ENCODE measurements around the gene MYL5. TPM values are rescaled to one million over a fixed set of nuclear protein-coding genes. Genes with fewer than 3 reads are reported as not detected.
"Not testable (repeated sequence)": the region's sequence is repeated elsewhere in the genome, so short reads cannot be mapped to it uniquely, and the experiment has no call there.

The MYL5 gene
- polyA plus RNA-seq, 1 donor from 2014 or later = 15.1 TPM

GRCh38 chr4:669806-670559, 4.4 kb upstream of the MYL5 start:
- not testable (repeated sequence) for H4K20me1 ChIP-seq (ENCODE audit: insufficient read depth); H2AFZ ChIP-seq (ENCODE audit: low read depth, low read length); H3K4me2 ChIP-seq (ENCODE audit: low read length); H3K9ac ChIP-seq (ENCODE audit: low read length); H3K9me3 ChIP-seq (ENCODE audit: low read length); H3K4me3 ChIP-seq (ENCODE audit: low read length); H3K27me3 ChIP-seq (ENCODE audit: insufficient read depth, low read depth, low read length); H3F3A ChIP-seq (ENCODE audit: insufficient read depth, low read length, poor library complexity, severe bottlenecking); H3K79me2 ChIP-seq (replicated peaks; ENCODE audit: insufficient read depth, low read length); H3K27ac ChIP-seq (ENCODE audit: low read length); H3K36me3 ChIP-seq (ENCODE audit: insufficient read depth, low read length); H3K9me2 ChIP-seq (ENCODE audit: insufficient read depth, low read length)

GRCh38 chr4:671769-672168, 2.6 kb upstream of the MYL5 start:
- TF ChIP-seq EZH2 (IDR thresholded peaks at IDR 0.05; ENCODE audit: borderline replicate concordance, insufficient read depth, low read length, poor library complexity, severe bottlenecking) (no peak), REST (IDR thresholded peaks at IDR 0.05; ENCODE audit: borderline replicate concordance) (no peak), SMC3 (conservative IDR thresholded peaks at IDR 0.05; ENCODE audit: poor library complexity) (no peak), RAD21 (conservative IDR thresholded peaks at IDR 0.05) (no peak), TAF1 (IDR thresholded peaks at IDR 0.05; ENCODE audit: low read depth) (no peak), POLR2AphosphoS5 (IDR thresholded peaks at IDR 0.05) (no peak), EP300 (conservative IDR thresholded peaks at IDR 0.05; ENCODE audit: poor library complexity, severe bottlenecking) (no peak), CTCF (IDR thresholded peaks at IDR 0.05; ENCODE audit: poor library complexity, severe bottlenecking) (no peak), MXI1 (conservative IDR thresholded peaks at IDR 0.05; ENCODE audit: poor library complexity, severe bottlenecking) (no peak)
- no peaks in the 10 kb centered on the region for H3K36me3 ChIP-seq (ENCODE audit: insufficient read depth, low read length)
- no peaks in the 10 kb centered on the region for H3F3A ChIP-seq (ENCODE audit: insufficient read depth, low read length, poor library complexity, severe bottlenecking)
- H3K9me2 ChIP-seq (ENCODE audit: insufficient read depth, low read length) = no peaks in the 10 kb centered on the region
- H3K79me2 ChIP-seq (replicated peaks; ENCODE audit: insufficient read depth, low read length) = peaks cover 11% of the 10 kb centered on the region
- H3K9me3 ChIP-seq (ENCODE audit: low read length) = no peaks in the 10 kb centered on the region
- no peaks in the 10 kb centered on the region for H4K20me1 ChIP-seq (ENCODE audit: insufficient read depth)
- no peak overlapping the region for H2AFZ ChIP-seq (ENCODE audit: low read depth, low read length)
- no peak overlapping the region for H3K4me2 ChIP-seq (ENCODE audit: low read length)
- no peak overlapping the region for H3K27ac ChIP-seq (ENCODE audit: low read length)
- H3K4me3 ChIP-seq (ENCODE audit: low read length) = no peak overlapping the region
- no peak overlapping the region for H3K9ac ChIP-seq (ENCODE audit: low read length)
- H3K27me3 ChIP-seq (ENCODE audit: insufficient read depth, low read depth, low read length) = no peaks in the 10 kb centered on the region

Data from neural cell (in vitro differentiated cells).